K562 (cell line): ENCODE results near the gene TECPR2. TPM values are rescaled to one million over a fixed set of nuclear protein-coding genes. Genes with fewer than 3 reads are reported as not detected.
A peak's percentile ranks its signal among the peaks of the same experiment; 100 is the strongest.

Source experiments
- E2F6 ChIP-seq, 2 experiments: IDR thresholded peaks; 2 replicates each; pipeline ENCODE4 v1.6.1; 2011; ENCODE audit warnings: borderline replicate concordance in 1 of 2, control low read depth in 1 of 2, low read depth in 1 of 2, low read length in 1 of 2, mild to moderate bottlenecking in 1 of 2, mixed read lengths in 1 of 2, moderate library complexity in 1 of 2; ENCODE audit not compliant: insufficient read depth in 1 of 2, insufficient read length in 1 of 2, poor library complexity in 1 of 2, severe bottlenecking in 1 of 2; ENCODE audit errors: extremely low read depth in 1 of 2
- EP300 ChIP-seq: IDR thresholded peaks from 2 replicates; pipeline ENCODE4 v1.6.1; 2012; ENCODE audit warnings: low read length, improper control_type of control experiment
- ESRRB ChIP-seq: fragments of 250-450 bp; sonication (Bioruptor Pico); IDR thresholded peaks from 2 replicates; pipeline ENCODE4 v1.5.0; 2020; ENCODE audit warnings: mild to moderate bottlenecking, moderate library complexity, borderline replicate concordance
- KDM2B ChIP-seq: fragments of 250-450 bp; sonication (Bioruptor Pico); IDR thresholded peaks from 2 replicates; pipeline ENCODE4 v1.8.0; 2021; ENCODE audit warnings: mild to moderate bottlenecking, moderate library complexity
- KLF1 ChIP-seq: fragments of 450-650 bp; IDR thresholded peaks from 2 replicates; pipeline ENCODE4 v1.6.1; 2016; ENCODE audit warnings: missing genetic modification characterization, missing compliant biosample characterization
- L3MBTL2 ChIP-seq: fragments of 450-650 bp; IDR thresholded peaks from 2 replicates; pipeline ENCODE4 v1.6.1; 2016; ENCODE audit warnings: mild to moderate bottlenecking, moderate library complexity
- MED1 ChIP-seq: sonication (generic); formaldehyde crosslinking; IDR thresholded peaks from 2 replicates; pipeline ENCODE4 v1.8.1; 2023; ENCODE audit warnings: missing genetic modification reagents, borderline replicate concordance
- ZFX ChIP-seq: sonication (generic); formaldehyde crosslinking; IDR thresholded peaks from 2 replicates; pipeline ENCODE4 v1.8.0; 2022; ENCODE audit warnings: mild to moderate bottlenecking, missing genetic modification reagents, moderate library complexity
- ZNF395 ChIP-seq: fragments of 200-800 bp; sonication (Bioruptor generic); IDR thresholded peaks from 2 replicates; pipeline ENCODE4 v1.6.1; 2017; ENCODE audit warnings: missing genetic modification characterization, missing compliant biosample characterization
- ZSCAN29 ChIP-seq: fragments of 450-650 bp; IDR thresholded peaks from 2 replicates; pipeline ENCODE4 v1.6.1; 2017
- polyA plus RNA-seq, 8 experiments: library from polyadenylated mRNA; depleted of rRNA in 4 of 8; stranded (reverse) in 5 of 8; unstranded in 3 of 8; fragments of >200 nt; fragmentation: Nextera tagmentation in 2 of 8; fragmentation: Illumina TruSeq in 1 of 8; extraction: Ambion mirVana in 2 of 8; extraction: Trizol in 1 of 8; gene quantifications; 2 replicates each; pipeline versions ENCODE4 v1.2.1 to v1.2.3, GENCODE V29; 2011 to 2014; ENCODE audit warnings: inconsistent platforms in 1 of 8, missing spikeins in 1 of 8
- total RNA-seq, 7 experiments: library from RNA; depleted of rRNA in 6 of 7; stranded (reverse); fragments of >200 nt in 6 of 7; fragmentation: Illumina TruSeq in 2 of 7; extraction: Trizol in 2 of 7; gene quantifications; 2 replicates each; pipeline versions ENCODE4 v1.2.1 to v1.2.3, GENCODE V29; 2011 to 2021; ENCODE audit warnings: low replicate concordance in 1 of 7
- TF ChIP-seq, protein P1 (sequence below), 2 experiments: fragments of 450-650 bp; IDR thresholded peaks; 2 replicates each; pipeline ENCODE4 v1.6.1; 2016; ENCODE audit warnings: mild to moderate bottlenecking in 2 of 2, borderline replicate concordance in 1 of 2, low read depth in 1 of 2, moderate library complexity in 1 of 2
- TF ChIP-seq, protein P2 (sequence below): sonication (generic); formaldehyde crosslinking; IDR thresholded peaks from 2 replicates; pipeline ENCODE4 v1.8.1; 2023; ENCODE audit warnings: mild to moderate bottlenecking, missing genetic modification reagents, moderate library complexity
- TF ChIP-seq, protein P3 (sequence below): fragments of 450-650 bp; formaldehyde crosslinking; IDR thresholded peaks from 2 replicates; pipeline ENCODE4 v1.4.0; 2020; ENCODE audit warnings: mild to moderate bottlenecking

TECPR2 gene
- total and polyA plus RNA-seq, 9 of the 15 experiments (the other 6 are each of a cell fraction or from before 2014, with no cell fraction given): 0.04 to 3.0 (median 0.83) TPM

- TF ChIP-seq, protein P1, sequence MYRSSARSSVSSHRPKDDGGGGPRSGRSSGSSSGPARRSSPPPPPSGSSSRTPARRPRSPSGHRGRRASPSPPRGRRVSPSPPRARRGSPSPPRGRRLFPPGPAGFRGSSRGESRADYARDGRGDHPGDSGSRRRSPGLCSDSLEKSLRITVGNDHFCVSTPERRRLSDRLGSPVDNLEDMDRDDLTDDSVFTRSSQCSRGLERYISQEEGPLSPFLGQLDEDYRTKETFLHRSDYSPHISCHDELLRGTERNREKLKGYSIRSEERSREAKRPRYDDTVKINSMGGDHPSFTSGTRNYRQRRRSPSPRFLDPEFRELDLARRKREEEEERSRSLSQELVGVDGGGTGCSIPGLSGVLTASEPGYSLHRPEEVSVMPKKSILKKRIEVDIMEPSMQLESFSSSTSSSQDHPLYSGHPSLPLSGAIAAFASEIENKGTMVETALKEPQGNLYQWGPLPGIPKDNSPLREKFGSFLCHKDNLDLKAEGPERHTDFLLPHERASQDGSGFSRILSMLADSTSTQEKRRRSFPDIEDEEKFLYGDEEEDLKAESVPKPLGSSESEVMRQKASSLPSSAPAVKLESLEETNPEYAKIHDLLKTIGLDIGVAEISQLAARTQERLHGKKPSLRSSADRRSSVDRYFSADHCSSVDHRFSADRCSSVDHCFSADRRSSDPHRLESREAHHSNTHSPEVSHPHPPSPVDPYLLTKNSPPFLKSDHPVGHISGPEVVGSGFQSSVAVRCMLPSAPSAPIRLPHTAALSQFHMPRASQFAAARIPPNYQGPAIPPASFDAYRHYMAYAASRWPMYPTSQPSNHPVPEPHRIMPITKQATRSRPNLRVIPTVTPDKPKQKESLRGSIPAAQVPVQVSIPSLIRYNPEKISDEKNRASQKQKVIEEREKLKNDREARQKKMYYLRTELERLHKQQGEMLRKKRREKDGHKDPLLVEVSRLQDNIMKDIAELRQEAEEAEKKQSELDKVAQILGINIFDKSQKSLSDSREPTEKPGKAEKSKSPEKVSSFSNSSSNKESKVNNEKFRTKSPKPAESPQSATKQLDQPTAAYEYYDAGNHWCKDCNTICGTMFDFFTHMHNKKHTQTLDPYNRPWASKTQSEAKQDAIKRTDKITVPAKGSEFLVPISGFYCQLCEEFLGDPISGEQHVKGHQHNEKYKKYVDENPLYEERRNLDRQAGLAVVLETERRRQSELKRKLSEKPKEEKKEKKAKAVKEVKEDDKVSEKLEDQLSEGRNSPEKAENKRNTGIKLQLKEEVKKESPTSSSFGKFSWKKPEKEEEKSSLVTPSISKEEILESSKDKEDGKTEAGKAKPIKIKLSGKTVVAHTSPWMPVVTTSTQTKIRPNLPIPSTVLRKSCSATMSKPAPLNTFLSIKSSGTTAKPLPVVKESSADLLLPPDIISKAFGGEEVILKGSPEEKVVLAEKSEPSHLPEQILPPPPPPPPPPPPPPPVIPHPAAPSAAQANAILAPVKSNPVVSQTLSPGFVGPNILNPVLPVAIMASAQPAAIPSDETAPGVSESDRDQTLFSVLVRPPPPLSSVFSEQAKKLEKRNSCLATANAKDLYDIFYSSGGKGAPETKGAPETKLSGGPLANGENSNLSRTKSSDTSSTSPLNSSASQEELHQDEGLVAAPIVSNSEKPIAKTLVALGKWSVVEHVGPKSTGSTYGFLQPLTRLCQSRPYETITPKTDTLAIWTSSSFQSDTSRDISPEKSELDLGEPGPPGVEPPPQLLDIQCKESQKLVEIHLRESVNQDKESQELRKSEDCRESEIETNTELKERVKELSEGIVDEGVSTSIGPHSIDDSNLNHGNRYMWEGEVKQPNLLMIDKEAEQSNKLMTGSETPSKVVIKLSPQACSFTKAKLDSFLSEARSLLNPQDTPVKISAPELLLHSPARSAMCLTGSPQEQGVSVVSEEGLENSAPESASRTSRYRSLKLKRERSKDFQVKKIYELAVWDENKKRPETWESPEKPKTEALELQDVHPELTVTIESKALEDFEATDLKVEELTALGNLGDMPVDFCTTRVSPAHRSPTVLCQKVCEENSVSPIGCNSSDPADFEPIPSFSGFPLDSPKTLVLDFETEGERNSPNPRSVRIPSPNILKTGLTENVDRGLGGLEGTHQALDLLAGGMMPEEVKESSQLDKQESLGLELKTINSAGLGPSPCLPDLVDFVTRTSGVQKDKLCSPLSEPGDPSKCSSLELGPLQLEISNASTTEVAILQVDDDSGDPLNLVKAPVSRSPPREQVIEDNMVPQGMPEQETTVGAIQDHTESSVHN (IDR thresholded peaks at IDR 0.05; ENCODE audit: borderline replicate concordance in 1 of 2, low read depth in 1 of 2): no peak
- TF ChIP-seq EP300 (no peak), ZFX (CRISPR knock-in tag) (0 out of 2 replicates have a peak, but pooled peaks have one; percentile 6), KLF1 (no peak), E2F6 (IDR thresholded peaks at IDR 0.05; ENCODE audit: borderline replicate concordance in 1 of 2, extremely low read depth in 1 of 2, insufficient read depth in 1 of 2, insufficient read length in 1 of 2, low read depth in 1 of 2, low read length in 1 of 2, poor library complexity in 1 of 2, severe bottlenecking in 1 of 2) (peak in 1 of 2 experiments; percentile 50), MED1 (CRISPR knock-in tag) (no peak), ESRRB (CRISPR knock-in tag) (no peak), ZSCAN29 (no peak), ZNF395 (no peak), KDM2B (CRISPR knock-in tag) (no peak), L3MBTL2 (peak; percentile 18; the same call in 1 of the 2 replicates)
- TF ChIP-seq, protein P2, sequence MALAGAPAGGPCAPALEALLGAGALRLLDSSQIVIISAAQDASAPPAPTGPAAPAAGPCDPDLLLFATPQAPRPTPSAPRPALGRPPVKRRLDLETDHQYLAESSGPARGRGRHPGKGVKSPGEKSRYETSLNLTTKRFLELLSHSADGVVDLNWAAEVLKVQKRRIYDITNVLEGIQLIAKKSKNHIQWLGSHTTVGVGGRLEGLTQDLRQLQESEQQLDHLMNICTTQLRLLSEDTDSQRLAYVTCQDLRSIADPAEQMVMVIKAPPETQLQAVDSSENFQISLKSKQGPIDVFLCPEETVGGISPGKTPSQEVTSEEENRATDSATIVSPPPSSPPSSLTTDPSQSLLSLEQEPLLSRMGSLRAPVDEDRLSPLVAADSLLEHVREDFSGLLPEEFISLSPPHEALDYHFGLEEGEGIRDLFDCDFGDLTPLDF (CRISPR knock-in tag): no peak
- TF ChIP-seq, protein P3, sequence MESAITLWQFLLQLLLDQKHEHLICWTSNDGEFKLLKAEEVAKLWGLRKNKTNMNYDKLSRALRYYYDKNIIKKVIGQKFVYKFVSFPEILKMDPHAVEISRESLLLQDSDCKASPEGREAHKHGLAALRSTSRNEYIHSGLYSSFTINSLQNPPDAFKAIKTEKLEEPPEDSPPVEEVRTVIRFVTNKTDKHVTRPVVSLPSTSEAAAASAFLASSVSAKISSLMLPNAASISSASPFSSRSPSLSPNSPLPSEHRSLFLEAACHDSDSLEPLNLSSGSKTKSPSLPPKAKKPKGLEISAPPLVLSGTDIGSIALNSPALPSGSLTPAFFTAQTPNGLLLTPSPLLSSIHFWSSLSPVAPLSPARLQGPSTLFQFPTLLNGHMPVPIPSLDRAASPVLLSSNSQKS: no peak
These were observed 177.7 kb downstream of the TECPR2 start (continued) for GRCh38 chr14:102540315-102541028.
